CD4-positive, alpha-beta T cell (primary cell): ENCODE data around the gene CDYL2. TPM values are rescaled to one million over a fixed set of nuclear protein-coding genes. Genes with fewer than 3 reads are reported as not detected.

Experiments used
- ATAC-seq: fragments of 200-7000 bp; cut with Tn5 transposase; one replicate; pipeline ENCODE4 v1.10.0; 2022; ENCODE audit warnings: mild to moderate bottlenecking; ENCODE audit not compliant: poor library complexity
- CTCF ChIA-PET: fragments of 350-600 bp; sonication (Branson Sonifier 250); formaldehyde crosslinking; loops from one replicate; lab custom pipeline; 2021; ENCODE audit warnings: antibody characterized with exemption, inconsistent platforms; lab: Charles Lee
- POLR2A ChIA-PET: fragments of 350-600 bp; sonication (Branson Sonifier 250); formaldehyde crosslinking; loops from one replicate; lab custom pipeline; 2021; ENCODE audit warnings: antibody characterized with exemption, inconsistent platforms; lab: Charles Lee
- DNase-seq, 14 experiments: peaks; one replicate each; pipeline ENCODE4 v3.0.0-alpha.2; 2013 to 2020; ENCODE audit warnings: mixed read lengths in 2 of 14
- H3K27ac ChIP-seq, 2 donors: one replicate each; pipeline versions ENCODE4 v1.5.1 to v1.7.0; 2013; ENCODE audit warnings: low read length in 2 of 2, low read depth in 1 of 2, mild to moderate bottlenecking in 1 of 2
- H3K27me3 ChIP-seq, 2 experiments: 1 replicate in 1 of 2; 2 replicates in 1 of 2; pipeline versions ENCODE4 v1.6.1 to v1.7.0; 2013; ENCODE audit warnings: low read length in 2 of 2, control low read depth in 1 of 2, mild to moderate bottlenecking in 1 of 2, moderate library complexity in 1 of 2; ENCODE audit not compliant: insufficient read depth in 2 of 2, control insufficient read depth in 1 of 2
- H3K36me3 ChIP-seq: one replicate; pipeline ENCODE4 v1.6.1; 2013; ENCODE audit warnings: low read length, control low read depth; ENCODE audit not compliant: insufficient read depth
- H3K4me1 ChIP-seq: one replicate; pipeline ENCODE4 v1.6.1; 2013; ENCODE audit warnings: low read length, control low read depth; ENCODE audit not compliant: insufficient read depth
- H3K4me3 ChIP-seq: one replicate; pipeline ENCODE4 v1.5.1; 2013; ENCODE audit warnings: mild to moderate bottlenecking, low read length, moderate library complexity
- H3K9me3 ChIP-seq, 2 experiments: 1 replicate in 1 of 2; 2 replicates in 1 of 2; pipeline versions ENCODE4 v1.6.1 to v1.7.0; 2013; ENCODE audit warnings: low read length in 2 of 2, mild to moderate bottlenecking in 2 of 2, control low read depth in 1 of 2, moderate library complexity in 1 of 2; ENCODE audit not compliant: control insufficient read depth in 1 of 2, insufficient read depth in 1 of 2
- H3K27ac Mint-ChIP-seq: one replicate; pipeline ENCODE4 v1.8.0; 2020; ENCODE audit warnings: mixed read lengths
- H3K27me3 Mint-ChIP-seq: one replicate; pipeline ENCODE4 v1.8.0; 2021; ENCODE audit warnings: mixed read lengths
- H3K36me3 Mint-ChIP-seq: one replicate; pipeline ENCODE4 v1.8.0; 2021; ENCODE audit warnings: low read depth, mixed read lengths
- H3K4me1 Mint-ChIP-seq: one replicate; pipeline ENCODE4 v1.8.0; 2021; ENCODE audit warnings: low read depth, mixed read lengths
- H3K4me3 Mint-ChIP-seq: one replicate; pipeline ENCODE4 v1.8.0; 2020; ENCODE audit warnings: mild to moderate bottlenecking, mixed read lengths
- H3K9me3 Mint-ChIP-seq: one replicate; pipeline ENCODE4 v1.8.0; 2020; ENCODE audit warnings: mixed read lengths
- CTCF ChIP-seq: fragments of 200-600 bp; IDR thresholded peaks from one replicate; pipeline ENCODE4 v1.8.0; 2022; ENCODE audit warnings: antibody characterized with exemption, mild to moderate bottlenecking
- intact Hi-C, 2 experiments: fragments of 100-400 bp; cut with DNase I in 1 of 2; cut with micrococcal nuclease in 1 of 2; formaldehyde crosslinking; loops; one replicate each; pipeline versions ENCODE4 v1.15.1 to v1.9.0; 2023 to 2025; cut with DNase I, micrococcal nuclease
- total RNA-seq, 174 experiments: library from RNA in 2 of 174; stranded (reverse) in 2 of 174; gene quantifications; one replicate each; pipeline ENCODE4 v1.2.3 and lab custom pipeline; 2021 to 2026

CDYL2 gene
- total RNA-seq, 2 experiments from 2014 or later = 14.3 to 15.8 TPM

DNA sequence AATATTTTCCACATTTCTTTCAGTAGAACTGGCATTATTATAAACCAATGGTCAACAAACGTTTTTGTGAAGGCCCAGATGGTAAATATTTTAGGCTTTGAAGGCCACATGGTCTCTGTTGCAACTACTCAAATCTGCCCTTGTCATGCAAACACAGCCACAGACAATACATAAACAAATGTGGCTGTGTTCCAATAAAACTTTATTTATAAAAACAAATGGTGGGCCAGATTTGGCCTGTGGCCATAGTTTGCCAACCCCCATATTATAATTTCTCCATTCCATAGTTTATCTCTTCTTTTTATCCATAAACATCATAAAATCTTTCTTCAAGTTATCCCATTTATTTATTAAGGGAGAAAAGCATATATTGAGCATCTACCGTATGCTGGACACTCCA is 98.8 kb downstream of the CDYL2 start:
- H3K27ac Mint-ChIP-seq = no peak overlapping the region
- DNase-seq (no peak), ATAC-seq (no peak)
- H3K27me3 Mint-ChIP-seq = no peaks in the 10 kb centered on the region
- intact Hi-C loops = no loop called here
- peaks cover 2% of the 10 kb centered on the region for H3K9me3 Mint-ChIP-seq
- ChIA-PET CTCF (no interaction called here), POLR2A (no interaction called here)
- Histone ChIP-seq H3K36me3 (no peaks in the 10 kb centered on the region), H3K9me3 (no peaks in the 10 kb centered on the region), H3K27me3 (no peaks in the 10 kb centered on the region), H3K4me1 (no peaks in the 10 kb centered on the region), H3K4me3 (no peak overlapping the region), H3K27ac (no peak overlapping the region)
- H3K4me3 Mint-ChIP-seq = no peak overlapping the region
- no peak for TF ChIP-seq CTCF
- H3K36me3 Mint-ChIP-seq = no peaks in the 10 kb centered on the region
- peaks cover 6% of the 10 kb centered on the region for H3K4me1 Mint-ChIP-seq

GRCh38 chr16:80704751-80705505 is 99.5 kb downstream of the CDYL2 start:
- H3K9me3 ChIP-seq = peaks cover 0 to under 1% of the 10 kb centered on the region in 2 experiments
- Mint-ChIP-seq H3K27me3 (no peaks in the 10 kb centered on the region), H3K27ac (no peak overlapping the region), H3K9me3 (peaks cover 2% of the 10 kb centered on the region), H3K4me3 (no peak overlapping the region), H3K4me1 (peaks cover 10% of the 10 kb centered on the region), H3K36me3 (no peaks in the 10 kb centered on the region)
- TF ChIP-seq CTCF = no peak
- ATAC-seq (no peak), DNase-seq (no peak)
- H3K4me1 ChIP-seq = no peaks in the 10 kb centered on the region
- ChIA-PET POLR2A (no interaction called here), CTCF (no interaction called here)
- no peaks in the 10 kb centered on the region for H3K36me3 ChIP-seq
- H3K27me3 ChIP-seq = no peaks in the 10 kb centered on the region
- H3K27ac ChIP-seq = no peak overlapping the region
- no peak overlapping the region for H3K4me3 ChIP-seq
- intact Hi-C loops = no loop called here

DNA sequence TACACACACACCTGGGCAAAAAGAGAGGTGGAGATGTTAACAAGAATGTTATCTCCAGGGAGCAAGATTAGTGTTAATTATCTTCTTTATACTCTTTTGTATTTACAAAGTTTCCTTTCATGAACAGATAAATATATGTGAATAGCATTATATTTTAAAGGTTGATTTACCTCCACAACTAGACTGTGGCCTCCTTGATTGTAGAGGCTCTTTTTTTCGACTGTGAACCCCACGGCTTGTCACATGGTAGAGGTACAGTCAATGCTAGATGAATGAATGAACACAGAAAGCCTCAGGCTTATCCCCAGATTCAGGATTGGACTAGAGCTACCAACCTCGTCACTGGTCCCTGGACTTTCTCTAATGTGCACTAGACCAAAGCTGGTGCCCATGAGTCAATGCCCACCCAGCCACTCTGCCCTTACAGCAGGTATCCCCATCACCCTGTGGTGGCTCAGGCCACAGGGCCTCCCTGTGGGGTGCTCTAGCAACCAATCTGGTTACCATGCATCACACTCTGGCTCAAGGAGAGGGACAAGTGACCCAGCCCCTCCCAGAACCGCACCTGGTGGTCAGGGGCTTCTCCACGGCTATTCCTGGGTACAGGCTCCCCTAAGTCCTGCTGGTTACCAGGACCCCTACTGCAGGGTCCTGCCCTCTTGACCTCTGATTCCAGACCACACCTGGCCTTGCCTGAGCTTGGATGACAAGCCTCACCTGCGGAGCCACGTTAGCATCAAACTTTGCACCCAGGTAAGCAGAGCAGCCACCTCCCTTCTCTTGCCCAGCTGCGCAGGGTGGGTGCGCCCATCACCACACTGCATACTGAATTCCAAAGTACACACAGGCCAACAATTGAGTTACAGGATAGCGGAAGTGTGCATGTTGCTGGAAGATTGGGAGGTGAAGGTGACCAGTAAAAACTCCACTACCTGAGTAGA is 101.0 kb downstream of the CDYL2 start:
- intact Hi-C loops = no loop called here
- no peak overlapping the region for H3K27ac ChIP-seq
- ChIA-PET CTCF (no interaction called here), POLR2A (no interaction called here)
- no peak overlapping the region for H3K4me3 ChIP-seq
- no peak for TF ChIP-seq CTCF
- Mint-ChIP-seq H3K9me3 (peaks cover 2% of the 10 kb centered on the region), H3K36me3 (no peaks in the 10 kb centered on the region), H3K27ac (no peak overlapping the region), H3K4me1 (peaks cover 15% of the 10 kb centered on the region), H3K4me3 (no peak overlapping the region), H3K27me3 (no peaks in the 10 kb centered on the region)
- ATAC-seq (no peak), DNase-seq (no peak)
- H3K9me3 ChIP-seq = peaks cover 0 to 4% of the 10 kb centered on the region in 2 experiments
- no peaks in the 10 kb centered on the region for H3K4me1 ChIP-seq
- no peaks in the 10 kb centered on the region for H3K36me3 ChIP-seq
- no peaks in the 10 kb centered on the region for H3K27me3 ChIP-seq
